ENCODE measurements around the gene CACNA1I. TPM values are rescaled to one million over a fixed set of nuclear protein-coding genes. Genes with fewer than 3 reads are reported as not detected.
A peak's percentile ranks its signal among the peaks of the same experiment; 100 is the strongest.
"Not testable (repeated sequence)": the region's sequence is repeated elsewhere in the genome, so short reads cannot be mapped to it uniquely, and the experiment has no call there.

CACNA1I gene
- under 1 TPM; 0.19 to 0.41 (median 0.20) TPM for total RNA-seq
- long read RNA-seq, donor 1, partial matches to known transcripts, result 1 of 1 reads
- long read RNA-seq, donor 1, other reads (novel, unspliced or antisense), result 0 of 1 reads
- long read RNA-seq, donor 2, result 0 reads

GRCh38 chr22:39570665-39571064 is at the start of gene CACNA1I:
Gene CACNA1I (plus strand): TSS chr22:39570753. CDS start chr22:39570753, 0 bp downstream.
- no peak within 1 kb of the TSS for H3K4me3 ChIP-seq
- no peaks in the 10 kb centered on the region for H3K36me3 ChIP-seq (ENCODE audit: low read depth)
- no peaks in the 10 kb centered on the region for H3K9me3 ChIP-seq
- DNase-seq (no peak), ATAC-seq (no peak)
- intact Hi-C loops (cut with DNase I, micrococcal nuclease), result no loop called here
- no peak for TF ChIP-seq CTCF (IDR thresholded peaks at IDR 0.05)
- no peaks in the 10 kb centered on the region for H3K4me1 ChIP-seq (ENCODE audit: low read depth)

- H3K9me3 ChIP-seq; H3K36me3 ChIP-seq (ENCODE audit: low read depth); intact Hi-C loops (cut with DNase I, micrococcal nuclease); ATAC-seq: not testable (repeated sequence)
- peak in 1 of 3 donors; percentile 36 for DNase-seq
- H3K4me1 ChIP-seq (ENCODE audit: low read depth), result peaks cover 34% of the 10 kb centered on the region
- H3K4me3 ChIP-seq, result peak overlapping the region; percentile 100
Observed at GRCh38 chr22:39521106-39521885, 49.3 kb upstream of the CACNA1I start.

GRCh38 chr22:39522091-39522490 is 48.5 kb upstream of the CACNA1I start:
- ATAC-seq; intact Hi-C loops (cut with DNase I, micrococcal nuclease); DNase-seq; H3K4me3 ChIP-seq; H3K9me3 ChIP-seq; H3K36me3 ChIP-seq (ENCODE audit: low read depth): not testable (repeated sequence)
- peaks cover 35% of the 10 kb centered on the region for H3K4me1 ChIP-seq (ENCODE audit: low read depth)

GRCh38 chr22:39522567-39523300 is 47.8 kb upstream of the CACNA1I start:
- peak; percentile 5 for ATAC-seq
- Histone ChIP-seq H3K4me3 (no peak overlapping the region), H3K4me1 (ENCODE audit: low read depth) (peaks cover 41% of the 10 kb centered on the region), H3K36me3 (ENCODE audit: low read depth) (peaks cover 6% of the 10 kb centered on the region), H3K9me3 (no peaks in the 10 kb centered on the region)
- DNase-seq, result peak in 2 of 3 donors; percentile 46 to 71
- intact Hi-C loops (cut with DNase I, micrococcal nuclease), result no loop called here
- no peak for TF ChIP-seq CTCF (IDR thresholded peaks at IDR 0.05)

- H3K36me3 ChIP-seq (ENCODE audit: low read depth), result peaks cover 6% of the 10 kb centered on the region
Observed at GRCh38 chr22:39524089-39524752, 46.3 kb upstream of the CACNA1I start.

More at GRCh38 chr22:39524089-39524752, 46.3 kb upstream of the CACNA1I start:
- no peak for ATAC-seq
- Histone ChIP-seq H3K4me3 (no peak overlapping the region), H3K9me3 (no peaks in the 10 kb centered on the region), H3K4me1 (ENCODE audit: low read depth) (peaks cover 50% of the 10 kb centered on the region)
- no peak for TF ChIP-seq CTCF (IDR thresholded peaks at IDR 0.05)
- peak in 2 of 3 donors; percentile 31 to 34 for DNase-seq
- intact Hi-C loops (cut with DNase I, micrococcal nuclease), result no loop called here

Data from mucosa of descending colon (tissue), 3 donors.